ENCODE measurements around the gene DUSP5. TPM values are rescaled to one million over a fixed set of nuclear protein-coding genes. Genes with fewer than 3 reads are reported as not detected.

The DUSP5 gene
- total RNA-seq, 1 donor from 2014 or later = 76.0 TPM

DNA sequence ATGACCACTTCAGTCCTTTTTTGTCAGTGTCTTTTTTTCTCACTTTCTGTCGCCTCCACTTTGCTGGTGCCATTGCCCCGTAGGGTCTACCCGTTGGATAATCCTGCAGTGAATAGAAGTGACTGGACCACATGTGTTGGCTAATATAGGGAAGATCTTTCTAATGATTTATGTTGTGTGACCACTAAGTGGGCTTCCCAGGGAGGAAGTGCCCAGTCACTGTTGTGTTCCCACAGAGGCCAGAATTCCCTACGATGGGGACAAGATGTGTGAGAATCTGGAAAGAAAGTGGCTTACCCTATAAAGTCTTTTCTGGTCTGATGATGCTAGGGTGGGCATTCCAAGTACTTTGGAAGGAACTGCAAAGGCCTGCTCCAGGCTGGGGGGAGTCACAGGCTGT lies 41.4 kb downstream of the DUSP5 start:
- Mint-ChIP-seq H3K36me3 (ENCODE audit: low read depth) (peaks cover 6% of the 10 kb centered on the region), H3K27me3 (no peaks in the 10 kb centered on the region), H3K27ac (no peak overlapping the region), H3K9me3 (no peaks in the 10 kb centered on the region), H3K4me3 (no peak overlapping the region), H3K4me1 (peaks cover 49% of the 10 kb centered on the region)
- intact Hi-C loops (cut with micrococcal nuclease) = no loop called here
- DNase-seq = no peak

DNA sequence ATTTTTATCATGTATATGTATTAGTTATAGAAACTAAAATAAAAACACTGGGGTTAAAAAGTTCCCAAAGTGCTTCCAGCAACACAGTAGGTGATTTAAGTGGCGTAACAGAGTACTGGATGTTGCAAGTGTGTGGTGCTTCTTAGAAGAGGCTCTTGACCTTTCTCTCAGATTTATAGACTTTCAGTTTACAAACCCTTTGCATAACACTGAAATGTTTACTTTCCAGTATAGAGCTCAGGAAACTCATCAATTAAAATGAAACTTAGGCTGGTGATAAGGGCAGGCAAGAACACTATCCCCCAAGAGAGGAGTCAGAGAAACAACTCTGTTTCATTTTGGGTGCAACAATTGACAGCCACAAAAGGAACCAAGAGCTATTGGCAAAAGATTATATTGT lies 42.3 kb downstream of the DUSP5 start:
- no peaks in the 10 kb centered on the region for H3K9me3 Mint-ChIP-seq
- H3K27ac Mint-ChIP-seq = peak overlapping the region; percentile 68
- DNase-seq = no peak
- no peak overlapping the region for H3K4me3 Mint-ChIP-seq
- peaks cover 41% of the 10 kb centered on the region for H3K4me1 Mint-ChIP-seq
- intact Hi-C loops (cut with micrococcal nuclease) = no loop called here
- no peaks in the 10 kb centered on the region for H3K36me3 Mint-ChIP-seq (ENCODE audit: low read depth)
- H3K27me3 Mint-ChIP-seq = no peaks in the 10 kb centered on the region

DNA sequence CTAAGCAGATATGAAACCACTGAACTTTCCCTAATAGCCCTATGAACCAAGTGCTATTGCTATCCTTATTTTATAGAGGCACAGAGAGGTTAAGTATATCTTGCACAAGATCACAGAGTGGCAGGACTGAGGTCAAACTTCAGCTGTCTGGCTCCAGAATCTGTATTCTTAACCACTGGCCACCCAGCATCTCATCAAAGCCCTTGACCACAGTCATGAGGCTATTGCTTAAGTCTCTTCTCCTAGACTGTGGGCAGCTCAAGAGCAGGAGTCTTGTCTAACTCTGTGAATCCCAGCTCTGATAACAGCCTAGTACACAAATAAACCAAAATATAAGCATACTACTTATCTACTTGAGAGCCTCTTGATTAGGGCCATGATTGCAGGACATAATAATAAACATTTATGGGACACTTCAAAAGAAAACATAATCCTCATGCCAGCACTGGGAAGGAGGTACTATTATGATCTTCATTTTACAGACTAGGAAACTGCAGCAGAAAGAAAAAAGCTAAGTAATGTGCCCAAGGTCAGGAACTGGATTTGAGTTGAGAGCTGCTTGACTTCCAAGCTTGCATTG lies 47.3 kb downstream of the DUSP5 start:
- DNase-seq = no peak
- H3K4me3 Mint-ChIP-seq = no peak overlapping the region
- no peaks in the 10 kb centered on the region for H3K9me3 Mint-ChIP-seq
- peaks cover 9% of the 10 kb centered on the region for H3K27me3 Mint-ChIP-seq
- H3K27ac Mint-ChIP-seq = no peak overlapping the region
- intact Hi-C loops (cut with micrococcal nuclease) = no loop called here
- peaks cover 23% of the 10 kb centered on the region for H3K4me1 Mint-ChIP-seq
- no peaks in the 10 kb centered on the region for H3K36me3 Mint-ChIP-seq (ENCODE audit: low read depth)

DNA sequence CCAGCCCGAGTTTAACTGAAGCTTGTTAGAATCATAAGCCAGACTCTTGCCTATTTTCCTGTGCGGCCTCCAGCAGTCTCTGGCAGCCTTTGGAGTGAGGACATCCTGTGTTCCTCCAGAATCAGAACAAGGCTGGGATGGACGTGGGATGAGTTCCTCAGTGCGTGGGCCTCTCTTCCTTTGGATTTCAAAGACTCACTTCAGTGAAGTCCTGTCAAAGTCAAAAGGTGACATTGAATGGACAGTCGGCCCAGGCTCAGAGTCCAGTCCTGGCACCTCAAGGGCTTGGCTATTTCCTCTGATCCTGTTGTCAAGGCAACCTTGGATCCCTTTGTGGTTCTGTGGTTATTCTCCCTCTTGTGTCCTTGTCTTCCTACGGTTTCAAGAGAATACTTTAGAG lies 48.4 kb downstream of the DUSP5 start:
- DNase-seq = no peak
- Mint-ChIP-seq H3K36me3 (ENCODE audit: low read depth) (no peaks in the 10 kb centered on the region), H3K27ac (no peak overlapping the region), H3K9me3 (no peaks in the 10 kb centered on the region), H3K4me1 (peaks cover 19% of the 10 kb centered on the region), H3K4me3 (no peak overlapping the region), H3K27me3 (peaks cover 18% of the 10 kb centered on the region)
- intact Hi-C loops (cut with micrococcal nuclease) = no loop called here

DNA sequence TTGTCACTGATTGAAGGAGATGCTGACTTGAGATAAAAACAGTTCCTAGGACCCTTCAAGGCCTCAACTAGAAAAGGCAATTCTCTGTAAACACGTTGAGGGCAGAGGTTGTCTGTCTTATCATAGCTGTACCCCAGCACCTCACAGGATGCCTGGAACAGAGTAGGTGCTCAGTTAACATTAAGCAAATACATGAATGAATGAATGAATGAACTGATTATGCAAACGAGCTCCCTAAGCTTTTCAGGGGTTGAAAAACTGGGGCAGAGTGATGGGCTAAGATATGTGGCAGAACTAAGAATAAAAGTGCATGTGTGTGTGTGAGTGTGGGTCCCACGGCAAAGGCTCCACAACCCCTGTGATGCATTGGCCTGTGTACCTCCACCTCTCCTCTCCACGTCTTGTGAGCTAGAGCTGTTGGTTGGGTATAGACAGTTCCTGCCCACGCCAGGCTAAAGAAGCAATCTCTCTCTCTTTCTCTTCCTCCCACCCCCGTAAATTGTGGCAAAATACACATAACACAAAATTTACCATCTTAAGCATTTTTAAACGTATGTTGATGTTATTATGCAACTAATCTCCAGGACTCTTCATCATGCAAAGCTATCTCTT lies 48.9 kb downstream of the DUSP5 start:
- Mint-ChIP-seq H3K9me3 (no peaks in the 10 kb centered on the region), H3K27ac (peak overlapping the region; percentile 10), H3K4me1 (peaks cover 19% of the 10 kb centered on the region), H3K27me3 (peaks cover 23% of the 10 kb centered on the region), H3K36me3 (ENCODE audit: low read depth) (no peaks in the 10 kb centered on the region), H3K4me3 (peak overlapping the region; percentile 47)
- intact Hi-C loops (cut with micrococcal nuclease) = loop anchor here (1.0 kb wide), 6 partner anchors 10 to 240 kb away; no protein-coding TSS in a partner anchor
- DNase-seq = no peak

DNA sequence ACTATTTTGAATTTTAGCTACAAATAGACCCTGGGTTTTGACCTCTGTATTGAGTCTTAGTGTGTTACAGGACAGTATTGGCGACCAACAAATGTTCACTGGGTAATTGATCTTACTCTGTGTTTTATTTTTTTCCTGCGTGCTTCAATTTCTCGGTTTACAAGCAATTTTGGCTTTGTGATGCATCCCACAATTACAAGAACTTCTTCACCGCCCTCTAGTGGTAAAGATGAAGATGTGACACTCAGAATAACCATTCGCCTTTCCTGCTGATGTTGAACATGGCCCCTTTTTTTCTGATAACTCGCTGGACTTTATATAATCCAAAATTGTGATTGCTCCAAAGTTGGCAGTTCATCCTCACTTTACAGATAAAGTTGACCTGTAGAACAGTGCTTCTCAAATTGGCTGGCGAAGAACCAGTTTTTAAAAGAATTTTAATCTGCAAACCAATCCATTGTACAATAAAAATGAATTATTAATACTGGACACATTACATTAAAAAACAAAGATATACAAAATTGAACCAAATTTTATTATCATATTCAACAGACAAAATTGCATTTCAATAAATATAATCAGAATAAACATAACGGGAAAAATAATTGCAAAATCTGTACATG lies 49.5 kb downstream of the DUSP5 start:
- DNase-seq = peak; percentile 77
- H3K36me3 Mint-ChIP-seq (ENCODE audit: low read depth) = no peaks in the 10 kb centered on the region
- peak overlapping the region; percentile 10 for H3K27ac Mint-ChIP-seq
- peak overlapping the region; percentile 47 for H3K4me3 Mint-ChIP-seq
- intact Hi-C loops (cut with micrococcal nuclease) = loop anchor here (1.0 kb wide), 6 partner anchors 11 to 241 kb away; no protein-coding TSS in a partner anchor
- no peaks in the 10 kb centered on the region for H3K9me3 Mint-ChIP-seq
- peaks cover 28% of the 10 kb centered on the region for H3K27me3 Mint-ChIP-seq
- peaks cover 19% of the 10 kb centered on the region for H3K4me1 Mint-ChIP-seq

DNA sequence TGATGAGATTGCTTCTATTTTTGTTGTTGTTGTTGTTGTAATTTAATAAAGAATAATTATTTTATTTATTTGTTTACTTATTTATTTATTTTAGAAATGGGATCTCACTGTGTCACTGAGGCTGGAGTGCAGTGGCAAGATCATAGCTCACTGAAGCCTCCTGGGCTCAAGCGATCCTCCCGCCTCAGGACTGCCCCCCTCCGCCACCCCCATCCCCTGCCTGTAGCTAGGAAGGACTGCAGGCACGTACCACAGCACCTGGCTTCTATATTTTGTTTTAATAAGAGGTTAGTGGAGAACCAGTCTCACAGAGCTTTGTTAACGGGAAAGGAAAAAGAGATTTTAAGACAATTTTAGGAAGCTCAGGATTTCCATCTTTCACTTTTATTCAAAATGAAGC lies 50.3 kb downstream of the DUSP5 start:
- Mint-ChIP-seq H3K36me3 (ENCODE audit: low read depth) (no peaks in the 10 kb centered on the region), H3K4me1 (peaks cover 18% of the 10 kb centered on the region), H3K27me3 (peaks cover 32% of the 10 kb centered on the region), H3K4me3 (no peak overlapping the region), H3K27ac (no peak overlapping the region), H3K9me3 (no peaks in the 10 kb centered on the region)
- no peak for DNase-seq
- intact Hi-C loops (cut with micrococcal nuclease) = no loop called here

DNA sequence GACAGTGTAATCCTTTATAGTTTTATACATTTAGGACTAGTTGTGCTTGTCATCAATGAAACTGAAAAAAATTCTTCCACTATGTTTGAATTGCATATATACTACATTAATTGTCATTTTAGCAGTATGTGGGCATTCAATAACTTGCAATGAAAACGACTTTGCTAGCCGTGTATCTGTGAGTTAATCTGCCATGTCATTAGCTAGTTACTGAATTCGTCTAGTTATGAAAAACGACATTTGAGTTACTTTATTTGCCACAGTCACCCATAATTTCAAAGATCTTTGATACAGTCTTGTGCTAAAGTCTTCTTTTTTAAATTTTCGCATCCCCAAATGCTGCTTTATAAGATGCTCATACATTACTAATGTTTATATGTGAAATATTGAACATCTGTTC lies 51.5 kb downstream of the DUSP5 start:
- Mint-ChIP-seq H3K9me3 (no peaks in the 10 kb centered on the region), H3K4me3 (no peak overlapping the region), H3K4me1 (peaks cover 13% of the 10 kb centered on the region), H3K27me3 (peaks cover 35% of the 10 kb centered on the region), H3K27ac (no peak overlapping the region), H3K36me3 (ENCODE audit: low read depth) (no peaks in the 10 kb centered on the region)
- intact Hi-C loops (cut with micrococcal nuclease) = no loop called here
- no peak for DNase-seq

DNA sequence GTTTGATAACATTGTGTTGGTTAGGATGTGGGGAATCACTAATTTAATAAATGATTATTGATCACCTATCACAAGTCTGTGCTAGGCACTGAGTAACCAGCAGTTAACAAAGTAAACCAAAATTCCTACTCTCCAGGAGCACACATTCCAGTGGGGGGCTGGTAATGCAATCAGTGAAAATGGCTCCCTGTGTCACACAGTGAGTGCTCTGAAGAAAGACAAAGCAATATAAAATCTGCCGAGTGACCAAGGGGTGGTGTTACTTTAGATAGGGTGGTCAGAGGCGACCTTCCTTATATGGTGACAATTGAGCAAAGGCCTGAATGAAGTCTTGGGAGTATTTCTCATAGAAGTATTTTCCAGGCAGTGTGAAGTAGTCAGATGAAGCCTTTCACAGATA lies 56.2 kb downstream of the DUSP5 start:
- peaks cover 11% of the 10 kb centered on the region for H3K4me1 Mint-ChIP-seq
- no peaks in the 10 kb centered on the region for H3K9me3 Mint-ChIP-seq
- intact Hi-C loops (cut with micrococcal nuclease) = no loop called here
- no peak overlapping the region for H3K27ac Mint-ChIP-seq
- DNase-seq = peak; percentile 37
- peaks cover 52% of the 10 kb centered on the region for H3K27me3 Mint-ChIP-seq
- no peak overlapping the region for H3K4me3 Mint-ChIP-seq
- H3K36me3 Mint-ChIP-seq (ENCODE audit: low read depth) = no peaks in the 10 kb centered on the region

DNA sequence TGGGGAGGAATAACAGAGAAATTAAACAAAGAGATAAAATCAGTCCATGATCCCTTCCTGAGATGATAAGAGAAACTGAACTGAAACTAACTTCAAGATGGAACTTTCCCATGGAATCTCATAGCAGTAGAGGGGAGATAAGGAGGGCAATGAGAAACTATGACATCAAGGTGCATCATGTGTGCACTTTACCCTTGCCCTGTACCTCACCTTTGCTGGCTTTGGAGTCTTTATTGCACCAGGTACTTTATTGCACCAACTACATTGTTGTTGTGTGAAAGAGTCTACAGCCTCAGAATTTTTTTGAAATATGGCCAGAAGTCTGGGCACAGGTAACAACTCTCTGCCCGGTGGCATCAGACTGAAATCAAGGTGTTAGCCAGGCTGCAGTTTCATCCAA lies 58.6 kb downstream of the DUSP5 start:
- H3K36me3 Mint-ChIP-seq (ENCODE audit: low read depth) = no peaks in the 10 kb centered on the region
- H3K27me3 Mint-ChIP-seq = peaks cover 49% of the 10 kb centered on the region
- H3K4me1 Mint-ChIP-seq = peaks cover 11% of the 10 kb centered on the region
- no peak overlapping the region for H3K27ac Mint-ChIP-seq
- H3K4me3 Mint-ChIP-seq = no peak overlapping the region
- intact Hi-C loops (cut with micrococcal nuclease) = no loop called here
- H3K9me3 Mint-ChIP-seq = no peaks in the 10 kb centered on the region
- no peak for DNase-seq

DNA sequence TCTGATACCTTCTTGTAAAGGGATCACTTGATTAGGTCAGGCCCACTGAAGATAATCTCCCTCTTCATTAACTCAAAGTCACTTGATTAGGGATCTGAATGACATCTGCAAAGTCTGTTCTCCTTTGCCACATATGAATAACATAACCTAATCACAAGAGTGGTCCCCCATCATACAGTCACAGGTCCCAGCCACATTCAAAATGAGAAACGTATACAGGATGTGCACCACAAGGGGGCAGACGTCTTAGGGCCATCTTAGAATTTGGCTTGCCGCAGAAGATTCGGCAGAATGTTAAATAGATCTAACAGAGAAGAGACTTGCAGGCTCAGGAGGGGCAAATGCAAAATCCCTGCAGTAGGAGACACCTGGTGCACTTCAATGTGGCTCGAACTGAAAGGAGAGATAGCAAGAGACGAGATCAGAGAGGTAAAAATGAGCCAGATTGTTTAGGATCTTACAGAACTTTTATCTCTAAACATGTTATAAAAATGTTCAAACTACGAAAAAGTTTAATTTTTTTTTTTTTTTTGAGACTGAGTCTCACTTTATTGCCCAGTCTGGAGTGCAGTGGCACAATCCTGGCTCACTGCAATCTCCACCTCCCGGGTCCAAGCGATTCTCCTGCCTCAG lies 59.4 kb downstream of the DUSP5 start:
- peak; percentile 87 for DNase-seq
- Mint-ChIP-seq H3K27ac (no peak overlapping the region), H3K4me1 (peaks cover 11% of the 10 kb centered on the region), H3K9me3 (no peaks in the 10 kb centered on the region), H3K4me3 (no peak overlapping the region), H3K36me3 (ENCODE audit: low read depth) (no peaks in the 10 kb centered on the region), H3K27me3 (peaks cover 45% of the 10 kb centered on the region)
- intact Hi-C loops (cut with micrococcal nuclease) = no loop called here

DNA sequence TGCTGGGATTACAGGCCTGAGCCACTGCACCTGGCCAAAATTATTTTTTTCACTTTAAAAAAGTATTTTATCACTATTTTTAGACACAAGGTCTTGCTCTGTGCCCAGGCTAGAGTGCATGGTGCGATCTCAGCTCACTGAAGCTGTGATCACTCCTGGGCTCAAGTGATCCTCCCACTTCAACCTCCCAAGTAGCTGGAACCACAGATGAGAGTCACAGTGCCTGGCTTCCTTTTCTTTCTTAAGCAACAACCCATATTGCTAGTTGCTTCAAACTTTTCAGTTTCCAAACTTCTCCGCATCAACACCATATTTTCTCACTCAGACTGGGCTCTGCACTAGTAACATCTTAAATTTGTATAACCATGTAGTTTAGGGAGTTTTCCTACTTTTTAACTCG lies 60.3 kb downstream of the DUSP5 start:
- Mint-ChIP-seq H3K36me3 (ENCODE audit: low read depth) (no peaks in the 10 kb centered on the region), H3K4me1 (peaks cover 11% of the 10 kb centered on the region), H3K27ac (no peak overlapping the region), H3K9me3 (no peaks in the 10 kb centered on the region), H3K4me3 (no peak overlapping the region), H3K27me3 (peaks cover 48% of the 10 kb centered on the region)
- intact Hi-C loops (cut with micrococcal nuclease) = no loop called here
- DNase-seq = no peak

DNA sequence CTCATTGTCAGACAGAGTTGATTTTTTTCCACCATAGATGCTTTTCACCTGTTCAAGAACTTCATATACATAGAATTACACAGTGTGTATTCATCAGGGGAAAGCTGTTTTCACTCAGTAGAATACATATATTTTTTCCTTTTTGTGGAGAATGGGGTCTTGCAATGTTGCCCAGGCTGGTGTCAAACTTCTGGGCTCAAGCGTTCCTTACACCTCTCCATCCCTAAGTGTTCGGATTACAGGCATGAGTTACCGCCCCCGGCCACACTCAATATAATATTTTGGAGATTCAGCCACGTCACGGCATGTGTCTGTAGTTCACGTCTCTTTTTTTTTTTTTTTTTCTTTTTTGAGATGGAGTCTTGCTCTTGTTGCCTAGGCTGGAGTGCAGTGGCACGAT lies 62.3 kb downstream of the DUSP5 start:
- intact Hi-C loops (cut with micrococcal nuclease) = loop anchor here (10.0 kb wide), 2 partner anchors 425 to 635 kb away; partner anchors contain the start of gene XPNPEP1
- H3K27ac Mint-ChIP-seq = no peak overlapping the region
- H3K4me3 Mint-ChIP-seq = no peak overlapping the region
- no peak for DNase-seq
- peaks cover 11% of the 10 kb centered on the region for H3K4me1 Mint-ChIP-seq
- no peaks in the 10 kb centered on the region for H3K36me3 Mint-ChIP-seq (ENCODE audit: low read depth)
- no peaks in the 10 kb centered on the region for H3K9me3 Mint-ChIP-seq
- H3K27me3 Mint-ChIP-seq = peaks cover 56% of the 10 kb centered on the region
